PC-9 (cell line): ENCODE measurements around the gene BTNL9. TPM values are rescaled to one million over a fixed set of nuclear protein-coding genes. Genes with fewer than 3 reads are reported as not detected.

ENCODE experiments used
- BruUV-seq: library from RNA; stranded (reverse); fragments of 400-500 nt; replicated peaks from 2 replicates; lab custom pipeline; 2021; lab: Mats Ljungman, UMichigan
- CTCF ChIA-PET: fragments of 300-600 bp; sonication (Branson Sonifier 250); formaldehyde crosslinking; loops from one replicate; lab custom pipeline; 2022; ENCODE audit warnings: antibody characterized with exemption; lab: Charles Lee
- POLR2A ChIA-PET: fragments of 300-600 bp; sonication (Branson Sonifier 250); formaldehyde crosslinking; loops from one replicate; lab custom pipeline; 2022; ENCODE audit warnings: antibody characterized with exemption; ENCODE audit not compliant: unreplicated experiment; lab: Charles Lee
- DNase-seq, 2 experiments: peaks; one replicate each; pipeline versions ENCODE4 v3.0.0 to v3.0.0-alpha.2; 2015 to 2022; ENCODE audit warnings: mixed read lengths in 1 of 2
- H2AFZ ChIP-seq: fragments of 200-600 bp; sonication (generic); 2 replicates; pipeline ENCODE4 v1.8.1; 2017; ENCODE audit warnings: antibody characterized with exemption
- H3F3A ChIP-seq: fragments of 200-600 bp; sonication (generic); 2 replicates; pipeline ENCODE4 v1.8.1; 2017; ENCODE audit warnings: antibody characterized with exemption, mild to moderate bottlenecking, low read depth; ENCODE audit not compliant: insufficient read depth
- H3K27ac ChIP-seq: fragments of 200-600 bp; sonication (generic); 2 replicates; pipeline ENCODE4 v1.6.1; 2016; ENCODE audit warnings: mixed run types
- H3K27me3 ChIP-seq: fragments of 200-600 bp; sonication (generic); 2 replicates; pipeline ENCODE4 v1.6.1; 2016; ENCODE audit warnings: low read depth, mixed run types; ENCODE audit not compliant: insufficient read depth
- H3K36me3 ChIP-seq: fragments of 200-600 bp; sonication (generic); 2 replicates; pipeline ENCODE4 v1.6.1; 2016; ENCODE audit warnings: low read depth, mixed run types
- H3K4me1 ChIP-seq: fragments of 200-600 bp; sonication (generic); replicated peaks from 2 replicates; pipeline ENCODE4 v1.6.1; 2016; ENCODE audit warnings: mixed run types; ENCODE audit not compliant: insufficient read depth
- H3K4me2 ChIP-seq: fragments of 200-600 bp; sonication (generic); 2 replicates; pipeline ENCODE4 v1.6.1; 2017; ENCODE audit warnings: mixed run types
- H3K4me3 ChIP-seq: fragments of 200-600 bp; sonication (generic); 2 replicates; pipeline ENCODE4 v1.6.1; 2016; ENCODE audit warnings: mixed run types
- H3K79me2 ChIP-seq: fragments of 200-600 bp; sonication (generic); 2 replicates; pipeline ENCODE4 v1.6.1; 2017; ENCODE audit warnings: low read depth, mixed run types
- H3K9me2 ChIP-seq: fragments of 200-600 bp; sonication (generic); 2 replicates; pipeline ENCODE4 v1.8.1; 2017; ENCODE audit warnings: mild to moderate bottlenecking; ENCODE audit not compliant: insufficient read depth
- H3K9me3 ChIP-seq: fragments of 200-600 bp; sonication (generic); 2 replicates; pipeline ENCODE4 v1.8.1; 2016; ENCODE audit warnings: low read depth; ENCODE audit not compliant: insufficient read depth
- H4K20me1 ChIP-seq: fragments of 200-600 bp; sonication (generic); 2 replicates; pipeline ENCODE4 v1.8.1; 2017; ENCODE audit not compliant: insufficient read depth
- CTCF ChIP-seq: fragments of 200-600 bp; sonication (generic); conservative IDR thresholded peaks from 2 replicates; pipeline ENCODE4 v1.6.1; 2017; ENCODE audit warnings: mixed run types, antibody characterized with exemption, mild to moderate bottlenecking, moderate library complexity
- EZH2 ChIP-seq: fragments of 200-600 bp; sonication (generic); IDR thresholded peaks from 2 replicates; pipeline ENCODE4 v1.8.0; 2017; ENCODE audit warnings: antibody characterized with exemption, low read depth
- intact Hi-C: fragments of 100-400 bp; cut with micrococcal nuclease; formaldehyde crosslinking; loops from one replicate; pipeline ENCODE4 v1.10.0; 2022; ENCODE audit not compliant: unreplicated experiment
- total RNA-seq: library from RNA; stranded (reverse); gene quantifications from 2 replicates; pipeline ENCODE4 v1.2.3, GENCODE V29; 2021

The BTNL9 gene
- total RNA-seq, 1 experiment from 2014 or later: not detected

- POLR2A ChIA-PET: no interaction called here
- Histone ChIP-seq H3K9me3 (no peaks in the 10 kb centered on the region; the same call in 1 of the 2 replicates), H3K36me3 (no peaks in the 10 kb centered on the region), H2AFZ (no peak overlapping the region), H4K20me1 (no peaks in the 10 kb centered on the region), H3K4me3 (no peak overlapping the region), H3K4me1 (no peaks in the 10 kb centered on the region), H3K4me2 (no peak overlapping the region), H3F3A (no peaks in the 10 kb centered on the region), H3K27me3 (peaks cover 73% of the 10 kb centered on the region), H3K9me2 (no peaks in the 10 kb centered on the region), H3K27ac (no peak overlapping the region), H3K79me2 (no peaks in the 10 kb centered on the region)
- CTCF ChIA-PET: no interaction called here
- intact Hi-C loops: no loop called here
- no peak for TF ChIP-seq CTCF
- TF ChIP-seq EZH2: no peak
- BruUV-seq: no TSS peak
- no peak for DNase-seq
These were observed 22.6 kb downstream of the BTNL9 start for GRCh38 chr5:181062631-181063030.

- Histone ChIP-seq H3K9me2 (no peaks in the 10 kb centered on the region), H3K27ac (no peak overlapping the region), H3K4me3 (no peak overlapping the region), H3K79me2 (no peaks in the 10 kb centered on the region), H3F3A (no peaks in the 10 kb centered on the region), H3K36me3 (no peaks in the 10 kb centered on the region), H3K4me2 (no peak overlapping the region), H3K9me3 (no peaks in the 10 kb centered on the region; the same call in 1 of the 2 replicates), H3K27me3 (peaks cover 68% of the 10 kb centered on the region), H4K20me1 (no peaks in the 10 kb centered on the region), H2AFZ (no peak overlapping the region), H3K4me1 (no peaks in the 10 kb centered on the region)
- no TSS peak for BruUV-seq
- TF ChIP-seq CTCF: no peak
- POLR2A ChIA-PET: no interaction called here
- intact Hi-C loops: no loop called here
- DNase-seq: no peak
- CTCF ChIA-PET: no interaction called here
These were observed 23.4 kb downstream of the BTNL9 start for GRCh38 chr5:181063514-181063913.

GRCh38 chr5:181064987-181065386, 24.9 kb downstream of the BTNL9 start:
- BruUV-seq: no TSS peak
- POLR2A ChIA-PET: no interaction called here
- DNase-seq: no peak
- Histone ChIP-seq H3K4me3 (no peak overlapping the region), H4K20me1 (no peaks in the 10 kb centered on the region), H3K79me2 (no peaks in the 10 kb centered on the region), H2AFZ (no peak overlapping the region), H3K36me3 (no peaks in the 10 kb centered on the region), H3K9me2 (no peaks in the 10 kb centered on the region), H3K27me3 (peaks cover 72% of the 10 kb centered on the region), H3F3A (no peaks in the 10 kb centered on the region), H3K4me2 (no peak overlapping the region), H3K4me1 (no peaks in the 10 kb centered on the region), H3K9me3 (no peaks in the 10 kb centered on the region; the same call in 1 of the 2 replicates), H3K27ac (no peak overlapping the region)
- CTCF ChIA-PET: interaction anchor here (0.6 kb wide), 1 partner anchor 196 kb away, joined by 3 read pairs; no protein-coding TSS in a partner anchor
- TF ChIP-seq CTCF (no peak), EZH2 (no peak)
- intact Hi-C loops: no loop called here
